T-cell (primary cell): ENCODE measurements around the gene NRG3. TPM values are rescaled to one million over a fixed set of nuclear protein-coding genes. Genes with fewer than 3 reads are reported as not detected.

Experiments
- ATAC-seq, 4 experiments: fragments of 200-7000 bp in 3 of 4; fragments of 150-1000 bp in 1 of 4; cut with Tn5 transposase; replicated peaks in 1 of 4; 1 replicate in 3 of 4; 2 replicates in 1 of 4; pipeline ENCODE4 v1.10.0; 2021; ENCODE audit warnings: moderate library complexity in 3 of 4, mild to moderate bottlenecking in 2 of 4, moderate number of reproducible peaks in 1 of 4
- CTCF ChIA-PET, 2 donors: fragments of 300-600 bp; sonication (Branson Sonifier 250); formaldehyde crosslinking; loops; one replicate each; lab custom pipeline; 2022; ENCODE audit warnings: antibody characterized with exemption in 2 of 2; lab: Charles Lee
- POLR2A ChIA-PET, 2 donors: fragments of 300-600 bp; sonication (Branson Sonifier 250); formaldehyde crosslinking; loops; one replicate each; lab custom pipeline; 2022; ENCODE audit warnings: antibody characterized with exemption in 2 of 2; lab: Charles Lee
- DNase-seq, 35 experiments: peaks; one replicate each; pipeline versions ENCODE4 v3.0.0 to v3.0.0-alpha.2; 2013 to 2023
- H3K27ac ChIP-seq: one replicate; pipeline ENCODE4 v1.5.1; 2013; ENCODE audit warnings: low read length
- H3K27me3 ChIP-seq, 2 experiments: replicated peaks in 1 of 2; 1 replicate in 1 of 2; 2 replicates in 1 of 2; pipeline versions ENCODE4 v1.6.1 to v1.7.0; 2013; ENCODE audit warnings: low read length in 1 of 2, mixed read lengths in 1 of 2; ENCODE audit not compliant: control insufficient read depth in 2 of 2, insufficient read depth in 2 of 2; ENCODE audit errors: extremely low read depth in 1 of 2
- H3K36me3 ChIP-seq, 2 donors: 1 replicate in 1 of 2; 2 replicates in 1 of 2; pipeline versions ENCODE4 v1.6.1 to v1.7.0; 2013; ENCODE audit warnings: low read length in 1 of 2; ENCODE audit not compliant: control insufficient read depth in 2 of 2, insufficient read depth in 1 of 2; ENCODE audit errors: extremely low read depth in 1 of 2
- H3K4me1 ChIP-seq, 2 experiments: 1 replicate in 1 of 2; 2 replicates in 1 of 2; pipeline versions ENCODE4 v1.6.1 to v1.7.0; 2013; ENCODE audit warnings: low read length in 2 of 2, mixed read lengths in 1 of 2; ENCODE audit not compliant: insufficient read depth in 2 of 2, control insufficient read depth in 1 of 2; ENCODE audit errors: extremely low read depth in 1 of 2
- H3K4me3 ChIP-seq, 2 donors: 1 replicate in 1 of 2; 2 replicates in 1 of 2; pipeline versions ENCODE4 v1.5.1 to v1.7.0; 2013; ENCODE audit warnings: mild to moderate bottlenecking in 2 of 2, low read length in 1 of 2, moderate library complexity in 1 of 2; ENCODE audit not compliant: control insufficient read depth in 1 of 2; ENCODE audit errors: extremely low read depth in 1 of 2
- H3K9me3 ChIP-seq: 2 replicates; pipeline ENCODE4 v1.7.0; 2013
- H3K27ac Mint-ChIP-seq, 2 donors: one replicate each; pipeline ENCODE4 v1.8.0; 2020 to 2021; ENCODE audit warnings: mild to moderate bottlenecking in 2 of 2, mixed read lengths in 2 of 2
- H3K27me3 Mint-ChIP-seq, 2 donors: one replicate each; pipeline ENCODE4 v1.8.0; 2021 to 2022; ENCODE audit warnings: mixed read lengths in 2 of 2
- H3K36me3 Mint-ChIP-seq: one replicate; pipeline ENCODE4 v1.8.0; 2021; ENCODE audit warnings: mixed read lengths
- H3K4me1 Mint-ChIP-seq, 3 donors: one replicate each; pipeline ENCODE4 v1.8.0; 2020 to 2022; ENCODE audit warnings: mixed read lengths in 3 of 3, mild to moderate bottlenecking in 1 of 3
- H3K4me3 Mint-ChIP-seq, 3 donors: one replicate each; pipeline ENCODE4 v1.8.0; 2020 to 2022; ENCODE audit warnings: mild to moderate bottlenecking in 3 of 3, mixed read lengths in 3 of 3, moderate library complexity in 3 of 3
- H3K9me3 Mint-ChIP-seq, 3 donors: one replicate each; pipeline ENCODE4 v1.8.0; 2020 to 2022; ENCODE audit warnings: mixed read lengths in 3 of 3
- WGBS: methylation state at CpG from one replicate; pipeline ENCODE4 v1.1.5; 2013; ENCODE audit warnings: missing lambda C conversion rate; ENCODE audit not compliant: insufficient coverage; 5-methylcytosine and 5-hydroxymethylcytosine counted together
- total RNA-seq, 35 experiments: library from RNA in 6 of 35; stranded (reverse) in 6 of 35; fragments of 120-200 nt in 1 of 35; gene quantifications; one replicate each; pipeline versions ENCODE4 v1.2.1 to v1.2.4 and lab custom pipeline; 2013 to 2026

The NRG3 gene
- total RNA-seq, 5 donors from 2014 or later (not counting 1 experiment from before 2014, with no cell fraction given): 0.12 TPM; not detected in 4

DNA sequence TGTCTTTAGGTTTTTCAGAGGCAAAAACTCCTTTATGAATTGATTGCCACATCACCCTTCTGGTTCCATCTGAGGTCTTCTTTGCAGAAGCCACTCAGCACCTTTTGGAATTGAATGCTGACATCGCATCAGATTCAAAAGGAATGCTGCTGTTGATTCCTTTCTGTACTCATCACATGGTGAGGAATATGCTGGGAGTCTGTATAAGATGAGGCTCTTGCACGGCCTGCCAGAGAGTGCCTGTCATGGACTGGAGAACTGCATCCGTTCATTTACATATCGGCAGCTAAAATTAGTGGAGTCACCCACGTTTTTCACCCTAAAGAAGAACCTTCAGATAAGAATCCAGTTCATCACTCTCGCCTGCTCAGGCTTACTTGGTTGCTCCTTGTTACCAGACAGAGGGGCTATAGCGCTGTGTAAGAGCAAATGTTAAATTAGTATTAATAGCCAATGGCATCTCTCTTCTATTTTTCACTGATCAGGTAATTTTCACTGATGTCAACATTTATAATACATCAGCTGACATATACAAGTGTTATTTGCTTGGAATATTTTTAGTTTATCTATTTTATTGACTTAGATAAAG, 14.3 kb downstream of the NRG3 start:
- no peak for DNase-seq
- WGBS: 76% methylated on average over 3 of the region's 7 CpGs
- H3K36me3 Mint-ChIP-seq: no peaks in the 10 kb centered on the region
- H3K27me3 ChIP-seq: no peaks in the 10 kb centered on the region
- POLR2A ChIA-PET: no interaction called here
- H3K9me3 ChIP-seq: no peaks in the 10 kb centered on the region
- no peak overlapping the region for H3K4me3 ChIP-seq
- no peaks in the 10 kb centered on the region for H3K36me3 ChIP-seq
- H3K4me3 Mint-ChIP-seq: no peak overlapping the region
- H3K4me1 ChIP-seq: no peaks in the 10 kb centered on the region
- no peaks in the 10 kb centered on the region for H3K4me1 Mint-ChIP-seq
- H3K9me3 Mint-ChIP-seq: peaks cover 0 to 8% (median 0%) of the 10 kb centered on the region in 3 donors
- no peak overlapping the region for H3K27ac ChIP-seq
- H3K27ac Mint-ChIP-seq: no peak overlapping the region
- CTCF ChIA-PET: no interaction called here
- ATAC-seq: no peak
- no peaks in the 10 kb centered on the region for H3K27me3 Mint-ChIP-seq

DNA sequence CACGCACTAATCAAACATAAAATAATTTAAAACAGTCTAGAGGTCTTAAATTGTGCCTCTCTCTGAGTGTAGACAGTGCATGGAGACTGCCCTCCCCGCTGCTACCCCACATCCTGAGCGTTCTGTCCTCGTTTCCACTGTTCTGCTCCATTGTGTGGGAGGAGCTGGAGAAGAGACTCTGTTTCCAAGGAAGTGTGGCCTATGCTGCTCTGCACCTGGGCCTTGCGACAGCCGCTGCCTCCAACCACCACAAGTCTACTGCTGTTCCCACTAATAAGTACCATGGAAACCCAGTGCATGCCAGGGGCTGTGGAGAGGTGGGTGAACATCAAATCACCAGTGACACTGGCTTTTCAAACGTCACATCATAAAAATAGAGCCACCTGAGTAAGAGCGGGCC, 19.6 kb downstream of the NRG3 start:
- DNase-seq: no peak
- no peak for ATAC-seq
- no peak overlapping the region for H3K27ac ChIP-seq
- no peak overlapping the region for H3K4me3 ChIP-seq
- no peaks in the 10 kb centered on the region for H3K4me1 ChIP-seq
- peaks cover 0 to 4% of the 10 kb centered on the region in 2 donors for H3K27me3 Mint-ChIP-seq
- H3K4me3 Mint-ChIP-seq: no peak overlapping the region
- H3K27me3 ChIP-seq: no peaks in the 10 kb centered on the region
- no peaks in the 10 kb centered on the region for H3K36me3 Mint-ChIP-seq
- WGBS: 80% methylated on average over 2 of the region's 8 CpGs
- no peaks in the 10 kb centered on the region for H3K4me1 Mint-ChIP-seq
- H3K36me3 ChIP-seq: no peaks in the 10 kb centered on the region
- H3K9me3 Mint-ChIP-seq: peaks cover 0 to 13% (median 0%) of the 10 kb centered on the region in 3 donors
- no peak overlapping the region for H3K27ac Mint-ChIP-seq
- CTCF ChIA-PET: no interaction called here
- H3K9me3 ChIP-seq: no peaks in the 10 kb centered on the region
- POLR2A ChIA-PET: no interaction called here

DNA sequence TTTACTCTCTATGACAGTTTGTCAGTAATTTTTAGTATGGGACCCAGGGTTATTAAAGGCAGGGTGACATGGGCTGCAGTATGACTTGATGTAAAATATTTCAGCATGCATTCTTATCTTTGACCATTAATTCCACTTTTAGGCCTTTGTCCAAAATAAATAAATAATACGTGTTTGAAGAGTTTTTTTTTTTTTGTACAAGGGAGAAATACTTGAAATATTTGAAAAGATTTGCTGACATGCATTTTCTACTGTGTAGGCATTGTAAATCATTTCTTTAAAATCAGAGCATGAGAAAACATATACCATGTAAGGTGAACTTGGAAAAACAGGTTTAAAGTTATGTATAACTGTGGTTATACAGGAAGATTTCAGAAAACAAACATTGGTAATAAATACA, 23.5 kb downstream of the NRG3 start:
- Mint-ChIP-seq H3K36me3 (no peaks in the 10 kb centered on the region), H3K9me3 (peaks cover 0 to 5% (median 0%) of the 10 kb centered on the region in 3 donors), H3K4me3 (no peak overlapping the region), H3K27me3 (peaks cover 0 to 4% of the 10 kb centered on the region in 2 donors), H3K27ac (no peak overlapping the region), H3K4me1 (no peaks in the 10 kb centered on the region)
- no peaks in the 10 kb centered on the region for H3K36me3 ChIP-seq
- ATAC-seq: no peak
- ChIA-PET POLR2A (no interaction called here), CTCF (interaction anchor here in 1 of 2 donors (1.1 kb wide), 1 partner anchor 15 kb away, joined by 3 read pairs; no protein-coding TSS in a partner anchor)
- no peaks in the 10 kb centered on the region for H3K9me3 ChIP-seq
- H3K4me3 ChIP-seq: no peak overlapping the region
- no peak for DNase-seq
- WGBS: no CpG with 5 or more reads among the region's 1 CpG
- no peaks in the 10 kb centered on the region for H3K4me1 ChIP-seq
- no peak overlapping the region for H3K27ac ChIP-seq
- H3K27me3 ChIP-seq: no peaks in the 10 kb centered on the region

DNA sequence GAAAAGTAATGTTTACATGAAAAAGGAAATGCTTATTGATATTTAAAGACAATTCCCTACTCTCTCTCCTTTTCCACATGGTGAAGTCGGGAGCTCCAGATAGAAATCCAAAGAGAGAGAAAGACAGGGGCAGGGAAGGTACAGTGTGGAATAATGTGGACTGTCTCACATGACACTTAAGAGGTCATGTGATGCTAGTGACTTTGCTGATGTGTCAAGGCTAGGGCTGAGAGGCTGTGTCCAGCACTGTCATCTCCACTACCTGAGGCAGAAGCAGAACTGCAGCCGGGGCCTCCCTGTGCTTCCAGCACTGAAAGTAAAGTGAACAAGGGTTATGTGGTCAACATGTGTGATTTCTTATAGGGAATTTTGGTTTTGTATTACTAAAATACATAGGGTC, 26.0 kb downstream of the NRG3 start:
- no peak overlapping the region for H3K27ac Mint-ChIP-seq
- no peak overlapping the region for H3K4me3 ChIP-seq
- no peak overlapping the region for H3K4me3 Mint-ChIP-seq
- H3K27me3 Mint-ChIP-seq: peaks cover 0 to 4% of the 10 kb centered on the region in 2 donors
- H3K27ac ChIP-seq: no peak overlapping the region
- no peaks in the 10 kb centered on the region for H3K36me3 ChIP-seq
- peaks cover 0 to 5% (median 0%) of the 10 kb centered on the region in 3 donors for H3K9me3 Mint-ChIP-seq
- H3K4me1 Mint-ChIP-seq: no peaks in the 10 kb centered on the region
- no peaks in the 10 kb centered on the region for H3K27me3 ChIP-seq
- H3K9me3 ChIP-seq: no peaks in the 10 kb centered on the region
- DNase-seq (no peak), ATAC-seq (no peak)
- POLR2A ChIA-PET: no interaction called here
- no CpG with 5 or more reads among the region's 2 CpGs for WGBS
- CTCF ChIA-PET: no interaction called here
- H3K36me3 Mint-ChIP-seq: no peaks in the 10 kb centered on the region
- H3K4me1 ChIP-seq: no peaks in the 10 kb centered on the region

DNA sequence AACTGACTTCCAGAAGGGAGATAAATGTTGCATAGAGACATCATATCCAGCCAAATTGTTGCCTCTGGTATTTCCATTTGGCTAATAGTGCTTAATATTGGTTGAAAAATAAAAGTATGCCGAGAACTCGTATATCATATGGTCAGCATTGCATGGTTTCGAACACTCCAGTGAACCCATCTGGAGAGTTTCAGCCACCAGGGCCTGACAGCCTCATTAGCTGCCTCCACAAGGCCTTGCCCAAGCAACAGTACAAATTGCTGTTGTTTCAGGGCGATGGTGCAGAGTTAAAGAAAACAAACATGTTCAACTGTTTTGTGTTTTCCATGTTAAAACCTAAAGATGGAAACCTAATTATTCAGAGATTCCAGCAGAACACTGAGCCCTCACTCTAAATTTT, 28.5 kb downstream of the NRG3 start:
- DNase-seq: no peak
- H3K36me3 Mint-ChIP-seq: no peaks in the 10 kb centered on the region
- peaks cover 0 to 4% of the 10 kb centered on the region in 2 donors for H3K27me3 Mint-ChIP-seq
- ChIA-PET POLR2A (no interaction called here), CTCF (no interaction called here)
- no peak overlapping the region for H3K27ac Mint-ChIP-seq
- no peak for ATAC-seq
- H3K27me3 ChIP-seq: no peaks in the 10 kb centered on the region
- 74% methylated on average over 4 of the region's 4 CpGs for WGBS
- H3K9me3 Mint-ChIP-seq: peaks cover 0 to 5% (median 0%) of the 10 kb centered on the region in 3 donors
- no peaks in the 10 kb centered on the region for H3K36me3 ChIP-seq
- no peak overlapping the region for H3K27ac ChIP-seq
- no peak overlapping the region for H3K4me3 ChIP-seq
- H3K4me1 ChIP-seq: no peaks in the 10 kb centered on the region
- H3K4me1 Mint-ChIP-seq: no peaks in the 10 kb centered on the region
- no peaks in the 10 kb centered on the region for H3K9me3 ChIP-seq
- H3K4me3 Mint-ChIP-seq: no peak overlapping the region

DNA sequence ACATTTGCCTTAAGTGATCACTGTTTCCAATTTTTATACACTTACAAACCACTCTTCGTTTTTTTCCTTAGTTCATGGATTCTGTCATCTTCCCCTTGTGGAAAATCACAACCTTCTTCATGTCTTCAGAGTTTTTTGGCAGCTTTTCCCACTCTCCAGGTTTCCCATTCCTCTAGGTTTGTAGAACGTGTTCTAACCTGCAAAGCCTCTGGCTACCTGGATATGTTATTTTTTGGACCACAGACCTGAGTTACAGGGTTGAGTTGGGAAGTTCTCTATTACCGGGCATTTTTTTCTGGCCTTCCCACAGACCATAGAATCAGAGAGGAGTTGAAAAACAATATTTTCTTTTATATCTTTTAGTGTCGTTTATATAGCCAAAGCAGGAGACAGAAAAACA, 30.2 kb downstream of the NRG3 start:
- no peak overlapping the region for H3K4me3 ChIP-seq
- H3K9me3 Mint-ChIP-seq: peaks cover 0 to 5% (median 0%) of the 10 kb centered on the region in 3 donors
- POLR2A ChIA-PET: interaction anchor here in 1 of 2 donors (0.6 kb wide), 1 partner anchor 646 kb away, joined by 3 read pairs; no protein-coding TSS in a partner anchor
- CTCF ChIA-PET: no interaction called here
- no peak overlapping the region for H3K27ac ChIP-seq
- H3K4me1 ChIP-seq: no peaks in the 10 kb centered on the region
- H3K27me3 ChIP-seq: no peaks in the 10 kb centered on the region
- H3K27ac Mint-ChIP-seq: no peak overlapping the region
- H3K27me3 Mint-ChIP-seq: peaks cover 0 to 4% of the 10 kb centered on the region in 2 donors
- no peak for ATAC-seq
- H3K9me3 ChIP-seq: no peaks in the 10 kb centered on the region
- no peaks in the 10 kb centered on the region for H3K36me3 ChIP-seq
- H3K36me3 Mint-ChIP-seq: no peaks in the 10 kb centered on the region
- no peak overlapping the region for H3K4me3 Mint-ChIP-seq
- DNase-seq: no peak
- 27% methylated on average over 1 of the region's 4 CpGs for WGBS
- no peaks in the 10 kb centered on the region for H3K4me1 Mint-ChIP-seq
